ENCODE results near the gene TGFBR2.

DNA sequence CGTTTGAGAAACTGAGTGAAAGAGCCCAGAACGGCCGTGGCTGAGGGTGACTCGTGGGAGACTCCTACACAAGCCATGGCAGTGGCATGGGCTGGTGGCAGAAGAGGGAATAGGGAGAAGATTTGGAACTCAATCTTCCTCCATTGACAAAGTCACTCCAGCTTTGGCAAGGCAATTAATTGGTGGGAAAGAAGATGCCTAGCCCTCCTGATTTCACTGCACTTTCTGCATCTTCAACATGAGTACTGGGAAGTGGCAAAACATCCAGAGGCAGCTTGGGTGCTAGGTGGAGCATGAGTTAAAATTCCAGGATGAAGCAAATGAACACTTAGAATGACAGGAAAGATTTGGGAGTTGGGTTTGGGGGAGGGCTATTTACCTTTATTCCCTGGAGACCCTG, 1.4 kb upstream of the TGFBR2 start:
- TF ChIP-seq, protein P1, sequence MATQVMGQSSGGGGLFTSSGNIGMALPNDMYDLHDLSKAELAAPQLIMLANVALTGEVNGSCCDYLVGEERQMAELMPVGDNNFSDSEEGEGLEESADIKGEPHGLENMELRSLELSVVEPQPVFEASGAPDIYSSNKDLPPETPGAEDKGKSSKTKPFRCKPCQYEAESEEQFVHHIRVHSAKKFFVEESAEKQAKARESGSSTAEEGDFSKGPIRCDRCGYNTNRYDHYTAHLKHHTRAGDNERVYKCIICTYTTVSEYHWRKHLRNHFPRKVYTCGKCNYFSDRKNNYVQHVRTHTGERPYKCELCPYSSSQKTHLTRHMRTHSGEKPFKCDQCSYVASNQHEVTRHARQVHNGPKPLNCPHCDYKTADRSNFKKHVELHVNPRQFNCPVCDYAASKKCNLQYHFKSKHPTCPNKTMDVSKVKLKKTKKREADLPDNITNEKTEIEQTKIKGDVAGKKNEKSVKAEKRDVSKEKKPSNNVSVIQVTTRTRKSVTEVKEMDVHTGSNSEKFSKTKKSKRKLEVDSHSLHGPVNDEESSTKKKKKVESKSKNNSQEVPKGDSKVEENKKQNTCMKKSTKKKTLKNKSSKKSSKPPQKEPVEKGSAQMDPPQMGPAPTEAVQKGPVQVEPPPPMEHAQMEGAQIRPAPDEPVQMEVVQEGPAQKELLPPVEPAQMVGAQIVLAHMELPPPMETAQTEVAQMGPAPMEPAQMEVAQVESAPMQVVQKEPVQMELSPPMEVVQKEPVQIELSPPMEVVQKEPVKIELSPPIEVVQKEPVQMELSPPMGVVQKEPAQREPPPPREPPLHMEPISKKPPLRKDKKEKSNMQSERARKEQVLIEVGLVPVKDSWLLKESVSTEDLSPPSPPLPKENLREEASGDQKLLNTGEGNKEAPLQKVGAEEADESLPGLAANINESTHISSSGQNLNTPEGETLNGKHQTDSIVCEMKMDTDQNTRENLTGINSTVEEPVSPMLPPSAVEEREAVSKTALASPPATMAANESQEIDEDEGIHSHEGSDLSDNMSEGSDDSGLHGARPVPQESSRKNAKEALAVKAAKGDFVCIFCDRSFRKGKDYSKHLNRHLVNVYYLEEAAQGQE (IDR thresholded peaks at IDR 0.05; ENCODE audit: unreplicated experiment), result no peak
- TF ChIP-seq, protein P2, sequence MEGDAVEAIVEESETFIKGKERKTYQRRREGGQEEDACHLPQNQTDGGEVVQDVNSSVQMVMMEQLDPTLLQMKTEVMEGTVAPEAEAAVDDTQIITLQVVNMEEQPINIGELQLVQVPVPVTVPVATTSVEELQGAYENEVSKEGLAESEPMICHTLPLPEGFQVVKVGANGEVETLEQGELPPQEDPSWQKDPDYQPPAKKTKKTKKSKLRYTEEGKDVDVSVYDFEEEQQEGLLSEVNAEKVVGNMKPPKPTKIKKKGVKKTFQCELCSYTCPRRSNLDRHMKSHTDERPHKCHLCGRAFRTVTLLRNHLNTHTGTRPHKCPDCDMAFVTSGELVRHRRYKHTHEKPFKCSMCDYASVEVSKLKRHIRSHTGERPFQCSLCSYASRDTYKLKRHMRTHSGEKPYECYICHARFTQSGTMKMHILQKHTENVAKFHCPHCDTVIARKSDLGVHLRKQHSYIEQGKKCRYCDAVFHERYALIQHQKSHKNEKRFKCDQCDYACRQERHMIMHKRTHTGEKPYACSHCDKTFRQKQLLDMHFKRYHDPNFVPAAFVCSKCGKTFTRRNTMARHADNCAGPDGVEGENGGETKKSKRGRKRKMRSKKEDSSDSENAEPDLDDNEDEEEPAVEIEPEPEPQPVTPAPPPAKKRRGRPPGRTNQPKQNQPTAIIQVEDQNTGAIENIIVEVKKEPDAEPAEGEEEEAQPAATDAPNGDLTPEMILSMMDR (conservative IDR thresholded peaks at IDR 0.05; ENCODE audit: low read depth in 2 of 2), result no peak
- no peak for TF ChIP-seq EZH2 (IDR thresholded peaks at IDR 0.05; ENCODE audit: low read depth, unreplicated experiment)
- TF ChIP-seq POLR2AphosphoS5 (IDR thresholded peaks at IDR 0.05; ENCODE audit: low read depth), result no peak
- no peak for TF ChIP-seq ZNF331 (CRISPR knock-in tag; IDR thresholded peaks at IDR 0.05; ENCODE audit: low read depth)
- no peak for TF ChIP-seq EZH2phosphoT487 (IDR thresholded peaks at IDR 0.05; ENCODE audit: unreplicated experiment)
- TF ChIP-seq CREB1 (CRISPR knock-in tag; IDR thresholded peaks at IDR 0.05; ENCODE audit: low read depth), result no peak
- no peak for TF ChIP-seq JUNB (IDR thresholded peaks at IDR 0.05; ENCODE audit: unreplicated experiment)

All from GM23338 (cell line).